HepG2 (cell line): ENCODE data around the gene PPP2R5E. TPM values are rescaled to one million over a fixed set of nuclear protein-coding genes. Genes with fewer than 3 reads are reported as not detected.

Experiments
- ATAC-seq: fragments of 200-7000 bp; cut with Tn5 transposase; 3 replicates; pipeline ENCODE4 v1.9.1; 2020; ENCODE audit warnings: mild to moderate bottlenecking, moderate library complexity
- BruUV-seq: library from RNA; stranded (reverse); fragments of 400-500 nt; replicated peaks from 2 replicates; lab custom pipeline; 2021; lab: Mats Ljungman, UMichigan
- CTCF ChIA-PET: fragments of 300-600 bp; formaldehyde crosslinking; extraction: SDS; loops from one replicate; lab custom pipeline; 2021; ENCODE audit warnings: low total read pairs, inconsistent platforms, low intra/inter-chr PET ratio; lab: Yijun Ruan, JAX
- POLR2A ChIA-PET: fragments of 350-600 bp; sonication (Branson Sonifier 250); formaldehyde crosslinking; loops from one replicate; lab custom pipeline; 2020; ENCODE audit warnings: antibody characterized with exemption, inconsistent platforms; lab: Yijun Ruan, JAX
- DNase-seq: peaks from one replicate; pipeline ENCODE4 v3.0.0-alpha.2; 2015; ENCODE audit warnings: low spot score
- FAIRE-seq: peaks from 3 replicates; lab custom pipeline; 2011; peaks lifted over from hg19 to GRCh38; lab: Jason Lieb, UNC
- H2AFZ ChIP-seq: one replicate; pipeline ENCODE4 v1.6.1; 2011; ENCODE audit warnings: low read length, inconsistent platforms
- H3K27ac ChIP-seq: fragments of 300-600 bp; 3 replicates; pipeline ENCODE4 v1.8.0; 2011; ENCODE audit warnings: mixed run types, mild to moderate bottlenecking, mixed read lengths, low read length, inconsistent platforms; ENCODE audit not compliant: insufficient read depth; ENCODE audit errors: extremely low read length
- H3K27me3 ChIP-seq, 2 experiments: fragments of 200-600 bp in 1 of 2; 2 replicates in 1 of 2; 3 replicates in 1 of 2; pipeline versions ENCODE4 v1.6.0 to v1.8.0; 2011; ENCODE audit warnings: low read length in 2 of 2, mild to moderate bottlenecking in 2 of 2, moderate library complexity in 2 of 2, inconsistent platforms in 1 of 2; ENCODE audit not compliant: insufficient read depth in 2 of 2, control insufficient read depth in 1 of 2
- H3K36me3 ChIP-seq, 2 experiments: fragments of 200-600 bp in 1 of 2; replicated peaks in 1 of 2; 2 replicates in 1 of 2; 3 replicates in 1 of 2; pipeline versions ENCODE4 v1.5.1 to v1.8.0; 2011; ENCODE audit warnings: low read length in 2 of 2, inconsistent platforms in 1 of 2; ENCODE audit not compliant: insufficient read depth in 2 of 2, control insufficient read depth in 1 of 2
- H3K4me1 ChIP-seq: 2 replicates; pipeline ENCODE4 v1.5.1; 2012; ENCODE audit warnings: low read length, inconsistent platforms; ENCODE audit not compliant: insufficient read depth
- H3K4me2 ChIP-seq: 2 replicates; pipeline ENCODE4 v1.6.0; 2011; ENCODE audit warnings: low read depth, low read length, inconsistent platforms
- H3K4me3 ChIP-seq, 3 experiments: fragments of 200-600 bp in 1 of 3; sonication (generic), shearing (Covaris generic) in 1 of 3; replicated peaks in 1 of 3; 2 replicates each; pipeline ENCODE4 v1.5.1; 2011 to 2016; ENCODE audit warnings: low read length in 3 of 3, inconsistent platforms in 2 of 3, low read depth in 2 of 3, mild to moderate bottlenecking in 2 of 3, control low read depth in 1 of 3, mixed read lengths in 1 of 3; ENCODE audit not compliant: insufficient read depth in 1 of 3
- H3K79me2 ChIP-seq: one replicate; pipeline ENCODE4 v1.6.1; 2011; ENCODE audit warnings: low read length, inconsistent platforms; ENCODE audit not compliant: insufficient read depth
- H3K9ac ChIP-seq: 2 replicates; pipeline ENCODE4 v1.6.0; 2011; ENCODE audit warnings: mild to moderate bottlenecking, low read depth, low read length, inconsistent platforms; ENCODE audit not compliant: insufficient read depth
- H3K9me3 ChIP-seq: 2 replicates; pipeline ENCODE4 v1.5.1; 2012; ENCODE audit warnings: mild to moderate bottlenecking, low read length
- H4K20me1 ChIP-seq: 2 replicates; pipeline ENCODE4 v1.6.0; 2011; ENCODE audit warnings: inconsistent platforms, mild to moderate bottlenecking, low read length, moderate library complexity; ENCODE audit not compliant: insufficient read depth
- CAMTA2 ChIP-seq: sonication (generic); formaldehyde crosslinking; IDR thresholded peaks from 2 replicates; pipeline ENCODE4 v1.4.0; 2020; ENCODE audit warnings: mild to moderate bottlenecking, missing genetic modification reagents, borderline replicate concordance
- GTF3A ChIP-seq: sonication (generic); formaldehyde crosslinking; conservative IDR thresholded peaks from 2 replicates; pipeline ENCODE4 v1.4.0; 2020; ENCODE audit warnings: mild to moderate bottlenecking, missing genetic modification reagents
- HOXA9 ChIP-seq: sonication (generic); formaldehyde crosslinking; IDR thresholded peaks from 2 replicates; pipeline ENCODE4 v1.8.1; 2022; ENCODE audit warnings: missing genetic modification reagents, mild to moderate bottlenecking, moderate library complexity, borderline replicate concordance
- MATR3 ChIP-seq: sonication (generic); formaldehyde crosslinking; IDR thresholded peaks from 2 replicates; pipeline ENCODE4 v1.4.0; 2020; ENCODE audit warnings: missing genetic modification reagents
- POLR2G ChIP-seq: fragments of 200-400 bp; formaldehyde crosslinking; IDR thresholded peaks from 2 replicates; pipeline ENCODE4 v1.6.1; 2018; ENCODE audit warnings: mild to moderate bottlenecking, low read depth, low read length, moderate library complexity
- RFX1 ChIP-seq: fragments of 450-650 bp; IDR thresholded peaks from 2 replicates; pipeline ENCODE4 v1.6.1; 2017
- SMC3 ChIP-seq: IDR thresholded peaks from 2 replicates; pipeline ENCODE4 v1.6.1; 2011; ENCODE audit warnings: low read length, improper control_type of control experiment
- TOE1 ChIP-seq: sonication (generic); formaldehyde crosslinking; IDR thresholded peaks from 2 replicates; pipeline ENCODE4 v1.4.0; 2020; ENCODE audit warnings: mild to moderate bottlenecking, missing genetic modification reagents
- ZFP36 ChIP-seq: fragments of 150-350 bp; IDR thresholded peaks from 2 replicates; pipeline ENCODE4 v1.6.1; 2018; ENCODE audit warnings: borderline replicate concordance, low read length, low read depth; ENCODE audit not compliant: partially characterized antibody
- ZKSCAN1 ChIP-seq: fragments of 150-350 bp; IDR thresholded peaks from 2 replicates; pipeline ENCODE4 v1.6.1; 2014; ENCODE audit warnings: low read length
- ZNF781 ChIP-seq: sonication (generic); formaldehyde crosslinking; IDR thresholded peaks from 2 replicates; pipeline ENCODE4 v1.5.1; 2020; ENCODE audit warnings: borderline replicate concordance, mild to moderate bottlenecking, missing genetic modification reagents; ENCODE audit errors: not compliant biosample characterization
- ZNF850 ChIP-seq: sonication (generic); formaldehyde crosslinking; conservative IDR thresholded peaks from 2 replicates; pipeline ENCODE4 v1.9.0; 2021; ENCODE audit warnings: mild to moderate bottlenecking, missing genetic modification reagents
- WGBS: methylation state at CpG from one replicate; pipeline ENCODE4 v1.1.6; 2017; ENCODE audit warnings: low lambda C conversion rate; 5-methylcytosine and 5-hydroxymethylcytosine counted together
- in situ Hi-C: cut with HindIII; loops from 2 replicates; pipeline ENCODE4 v1.10.0; 2017; ENCODE audit warnings: low pct_unique_long_range_greater_than_20kb; ENCODE audit not compliant: extremely low pct_ligation_motif_present
- intact Hi-C: fragments of 100-400 bp; cut with micrococcal nuclease; formaldehyde crosslinking; loops from one replicate; pipeline ENCODE4 v1.10.0; 2022; ENCODE audit not compliant: unreplicated experiment
- polyA plus RNA-seq, 8 experiments: library from polyadenylated mRNA; depleted of rRNA in 3 of 8; stranded (reverse) in 7 of 8; unstranded in 1 of 8; fragments of >200 nt; fragmentation: Illumina TruSeq in 4 of 8; extraction: Trizol in 4 of 8; gene quantifications; 2 replicates each; pipeline versions ENCODE4 v1.2.1 to v1.2.3, GENCODE V29; 2011 to 2016; ENCODE audit warnings: low read depth in 4 of 8, missing spikeins in 1 of 8, mixed read lengths in 1 of 8; ENCODE audit not compliant: insufficient read depth in 1 of 8
- total RNA-seq, 5 experiments: library from RNA; depleted of rRNA; stranded (reverse); fragments of >200 nt; fragmentation: Illumina TruSeq; extraction: Trizol; gene quantifications; 2 replicates each; pipeline ENCODE4 v1.2.3, GENCODE V29; 2016; ENCODE audit warnings: low read depth in 1 of 5
- TF ChIP-seq, protein P1 (sequence below): IDR thresholded peaks from 2 replicates; pipeline ENCODE4 v1.6.1; 2016
- TF ChIP-seq, protein P2 (sequence below): sonication (generic); formaldehyde crosslinking; IDR thresholded peaks from 2 replicates; pipeline ENCODE4 v1.4.0; 2020; ENCODE audit warnings: mild to moderate bottlenecking, low read depth, missing genetic modification reagents
- TF ChIP-seq, protein P3 (sequence below): sonication (generic); formaldehyde crosslinking; IDR thresholded peaks from 2 replicates; pipeline ENCODE4 v1.5.0; 2020; ENCODE audit warnings: mild to moderate bottlenecking, missing genetic modification reagents
- TF ChIP-seq, protein P4 (sequence below): sonication (generic); formaldehyde crosslinking; IDR thresholded peaks from 2 replicates; pipeline ENCODE4 v1.4.0; 2020; ENCODE audit warnings: mild to moderate bottlenecking, missing genetic modification reagents
- TF ChIP-seq, protein P5 (sequence below): sonication (generic); formaldehyde crosslinking; IDR thresholded peaks from 2 replicates; pipeline ENCODE4 v1.4.0; 2020; ENCODE audit warnings: mild to moderate bottlenecking, missing genetic modification reagents

The PPP2R5E gene
- total and polyA plus RNA-seq, 2 of the 13 experiments (the other 11 are each of a cell fraction or from before 2014, with no cell fraction given): 8.9 to 11.0 TPM

DNA sequence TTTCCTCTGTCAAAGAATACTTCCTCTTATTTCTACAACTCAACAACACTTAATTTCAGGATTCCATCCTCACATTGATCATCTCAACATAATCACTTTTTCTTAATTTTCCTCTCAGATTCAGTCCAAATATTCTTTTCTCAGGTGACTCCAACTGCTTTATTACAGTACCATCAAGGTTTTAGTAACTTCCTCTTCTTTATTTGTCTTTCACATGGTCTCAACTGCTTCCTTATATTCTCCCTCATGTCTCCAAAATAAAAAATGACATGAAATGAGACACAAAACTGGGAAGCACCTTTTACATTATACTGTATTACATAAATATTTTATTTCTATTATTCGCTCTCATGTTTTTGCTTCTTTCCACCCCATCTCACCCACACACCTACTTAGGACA lies 55.5 kb downstream of the PPP2R5E start:
- ChIA-PET POLR2A (no interaction called here), CTCF (no interaction called here)
- no peaks in the 10 kb centered on the region for H3K9me3 ChIP-seq
- no peak for ATAC-seq
- peaks cover 19% of the 10 kb centered on the region for H3K4me1 ChIP-seq
- in situ Hi-C loops (no loop called here), intact Hi-C loops (no loop called here)
- H3K36me3 ChIP-seq: no peaks in the 10 kb centered on the region; a peak in 1 of 5 replicates
- no peaks in the 10 kb centered on the region for H4K20me1 ChIP-seq
- TF ChIP-seq ZKSCAN1 (no peak), ZNF781 (CRISPR knock-in tag) (no peak), CAMTA2 (CRISPR knock-in tag) (no peak), RFX1 (no peak), SMC3 (no peak), ZFP36 (no peak), MATR3 (CRISPR knock-in tag) (no peak), HOXA9 (CRISPR knock-in tag) (no peak), TOE1 (CRISPR knock-in tag) (no peak), ZNF850 (CRISPR knock-in tag) (no peak), GTF3A (CRISPR knock-in tag) (no peak), POLR2G (no peak)
- TF ChIP-seq, protein P1, sequence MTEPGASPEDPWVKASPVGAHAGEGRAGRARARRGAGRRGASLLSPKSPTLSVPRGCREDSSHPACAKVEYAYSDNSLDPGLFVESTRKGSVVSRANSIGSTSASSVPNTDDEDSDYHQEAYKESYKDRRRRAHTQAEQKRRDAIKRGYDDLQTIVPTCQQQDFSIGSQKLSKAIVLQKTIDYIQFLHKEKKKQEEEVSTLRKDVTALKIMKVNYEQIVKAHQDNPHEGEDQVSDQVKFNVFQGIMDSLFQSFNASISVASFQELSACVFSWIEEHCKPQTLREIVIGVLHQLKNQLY: no peak
- TF ChIP-seq, protein P2, sequence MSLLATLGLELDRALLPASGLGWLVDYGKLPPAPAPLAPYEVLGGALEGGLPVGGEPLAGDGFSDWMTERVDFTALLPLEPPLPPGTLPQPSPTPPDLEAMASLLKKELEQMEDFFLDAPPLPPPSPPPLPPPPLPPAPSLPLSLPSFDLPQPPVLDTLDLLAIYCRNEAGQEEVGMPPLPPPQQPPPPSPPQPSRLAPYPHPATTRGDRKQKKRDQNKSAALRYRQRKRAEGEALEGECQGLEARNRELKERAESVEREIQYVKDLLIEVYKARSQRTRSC (CRISPR knock-in tag): no peak
- TF ChIP-seq, protein P3, sequence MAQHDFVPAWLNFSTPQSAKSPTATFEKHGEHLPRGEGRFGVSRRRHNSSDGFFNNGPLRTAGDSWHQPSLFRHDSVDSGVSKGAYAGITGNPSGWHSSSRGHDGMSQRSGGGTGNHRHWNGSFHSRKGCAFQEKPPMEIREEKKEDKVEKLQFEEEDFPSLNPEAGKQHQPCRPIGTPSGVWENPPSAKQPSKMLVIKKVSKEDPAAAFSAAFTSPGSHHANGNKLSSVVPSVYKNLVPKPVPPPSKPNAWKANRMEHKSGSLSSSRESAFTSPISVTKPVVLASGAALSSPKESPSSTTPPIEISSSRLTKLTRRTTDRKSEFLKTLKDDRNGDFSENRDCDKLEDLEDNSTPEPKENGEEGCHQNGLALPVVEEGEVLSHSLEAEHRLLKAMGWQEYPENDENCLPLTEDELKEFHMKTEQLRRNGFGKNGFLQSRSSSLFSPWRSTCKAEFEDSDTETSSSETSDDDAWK (CRISPR knock-in tag): no peak
- TF ChIP-seq, protein P4, sequence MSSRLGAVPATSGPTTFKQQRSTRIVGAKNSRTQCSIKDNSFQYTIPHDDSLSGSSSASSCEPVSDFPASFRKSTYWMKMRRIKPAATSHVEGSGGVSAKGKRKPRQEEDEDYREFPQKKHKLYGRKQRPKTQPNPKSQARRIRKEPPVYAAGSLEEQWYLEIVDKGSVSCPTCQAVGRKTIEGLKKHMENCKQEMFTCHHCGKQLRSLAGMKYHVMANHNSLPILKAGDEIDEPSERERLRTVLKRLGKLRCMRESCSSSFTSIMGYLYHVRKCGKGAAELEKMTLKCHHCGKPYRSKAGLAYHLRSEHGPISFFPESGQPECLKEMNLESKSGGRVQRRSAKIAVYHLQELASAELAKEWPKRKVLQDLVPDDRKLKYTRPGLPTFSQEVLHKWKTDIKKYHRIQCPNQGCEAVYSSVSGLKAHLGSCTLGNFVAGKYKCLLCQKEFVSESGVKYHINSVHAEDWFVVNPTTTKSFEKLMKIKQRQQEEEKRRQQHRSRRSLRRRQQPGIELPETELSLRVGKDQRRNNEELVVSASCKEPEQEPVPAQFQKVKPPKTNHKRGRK: no peak
- TF ChIP-seq, protein P5, sequence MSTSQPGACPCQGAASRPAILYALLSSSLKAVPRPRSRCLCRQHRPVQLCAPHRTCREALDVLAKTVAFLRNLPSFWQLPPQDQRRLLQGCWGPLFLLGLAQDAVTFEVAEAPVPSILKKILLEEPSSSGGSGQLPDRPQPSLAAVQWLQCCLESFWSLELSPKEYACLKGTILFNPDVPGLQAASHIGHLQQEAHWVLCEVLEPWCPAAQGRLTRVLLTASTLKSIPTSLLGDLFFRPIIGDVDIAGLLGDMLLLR (CRISPR knock-in tag): no peak
- H3K79me2 ChIP-seq: peaks cover 55% of the 10 kb centered on the region
- no peak overlapping the region for H3K4me2 ChIP-seq
- H3K27ac ChIP-seq: no peak overlapping the region
- 97% methylated on average over 1 of the region's 1 CpG for WGBS
- no TSS peak for BruUV-seq
- H3K9ac ChIP-seq: no peak overlapping the region
- H3K4me3 ChIP-seq: no peak overlapping the region
- H2AFZ ChIP-seq: no peak overlapping the region
- no peaks in the 10 kb centered on the region; a peak in 1 of 5 replicates for H3K27me3 ChIP-seq
- no peak for FAIRE-seq
- no peak for DNase-seq
